Activated T-helper 9 cell treated with anti-CD3 and anti-CD28 coated beads, Interleukin-2, amount 50 U/mL, for 16 hours (primary cell): ENCODE measurements around the gene NOC2L.
"Not testable (repeated sequence)": the region's sequence is repeated elsewhere in the genome, so short reads cannot be mapped to it uniquely, and the experiment has no call there.

ENCODE experiments used
- DNase-seq: peaks from one replicate; pipeline ENCODE4 v3.0.0-alpha.2; 2020; ENCODE audit warnings: low read depth

NOC2L gene

DNA sequence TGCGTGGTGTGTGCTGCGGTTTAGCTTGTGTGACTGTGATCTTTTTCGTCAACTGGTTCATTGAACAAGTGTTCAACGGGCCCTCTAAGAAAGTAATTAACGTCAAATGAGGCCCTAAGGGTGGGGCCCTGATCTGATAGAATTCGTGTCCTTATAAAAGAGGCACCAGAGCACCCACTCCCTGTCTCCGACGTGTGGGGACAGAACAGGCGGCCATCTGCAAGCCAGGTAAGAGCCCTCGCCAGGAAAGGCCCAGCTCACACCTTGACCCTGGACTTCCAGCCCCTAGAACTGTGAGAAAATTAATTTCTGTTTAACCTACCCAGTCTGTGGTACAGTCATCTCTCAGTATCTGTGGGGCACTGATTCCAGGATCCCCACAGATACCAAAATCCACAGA lies 55.8 kb downstream of the NOC2L start:
- DNase-seq: no peak

DNA sequence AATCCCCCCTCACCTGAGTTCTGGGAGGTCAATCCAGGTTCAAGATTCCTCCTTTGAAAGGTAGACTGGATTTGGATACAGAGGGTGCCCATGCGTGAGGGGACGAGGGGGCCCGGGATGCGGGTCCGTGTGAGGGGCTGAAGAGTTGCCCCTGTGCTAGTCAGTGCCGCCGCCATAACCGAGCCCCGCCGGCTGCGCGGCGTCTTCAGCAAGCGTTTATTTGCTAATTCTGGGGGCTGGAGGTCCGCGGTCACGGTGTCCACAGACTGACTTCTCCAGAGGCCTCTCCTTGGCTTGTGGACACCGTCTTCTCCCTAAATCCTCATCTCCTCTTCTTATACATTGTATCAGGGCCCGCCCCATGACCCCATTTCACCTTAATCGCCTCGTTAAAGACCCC lies 56.3 kb downstream of the NOC2L start:
- no peak for DNase-seq

DNA sequence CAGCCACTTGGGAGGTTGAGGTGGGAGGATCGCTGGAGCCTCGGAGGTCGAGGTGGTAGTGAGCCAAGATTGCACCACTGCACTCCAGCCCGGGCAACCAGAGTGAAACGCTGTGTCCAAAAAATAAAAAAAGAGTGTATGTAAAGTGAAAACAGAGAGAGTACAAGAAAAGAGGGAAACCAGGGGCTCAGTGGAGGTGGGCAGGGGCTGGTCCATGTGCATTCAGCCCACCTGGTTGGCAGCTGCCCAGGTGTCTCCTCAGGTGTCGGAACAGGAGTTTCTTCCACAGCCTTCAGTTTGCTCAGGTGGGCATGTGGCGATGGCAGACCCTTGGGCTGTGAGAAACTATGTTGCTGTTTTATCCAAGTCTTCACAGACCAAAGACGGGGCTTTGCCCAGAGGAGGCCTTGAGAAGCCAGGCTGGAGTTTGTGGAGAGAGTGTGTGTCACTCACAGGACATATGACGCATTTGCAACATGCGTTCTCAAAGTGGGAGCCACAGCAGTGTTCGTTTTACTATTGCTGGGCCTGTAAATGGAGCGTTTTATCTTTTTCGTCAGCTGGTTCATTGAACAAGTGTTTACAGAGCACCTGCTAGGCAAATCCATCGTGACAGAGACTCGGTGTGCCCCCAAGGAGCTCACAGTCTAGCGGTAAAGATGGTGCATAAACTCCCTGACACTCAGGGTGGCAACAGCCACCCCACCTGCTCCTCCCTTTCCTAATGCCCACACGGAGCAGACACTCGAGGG lies 57.8 kb downstream of the NOC2L start:
- DNase-seq: no peak

DNA sequence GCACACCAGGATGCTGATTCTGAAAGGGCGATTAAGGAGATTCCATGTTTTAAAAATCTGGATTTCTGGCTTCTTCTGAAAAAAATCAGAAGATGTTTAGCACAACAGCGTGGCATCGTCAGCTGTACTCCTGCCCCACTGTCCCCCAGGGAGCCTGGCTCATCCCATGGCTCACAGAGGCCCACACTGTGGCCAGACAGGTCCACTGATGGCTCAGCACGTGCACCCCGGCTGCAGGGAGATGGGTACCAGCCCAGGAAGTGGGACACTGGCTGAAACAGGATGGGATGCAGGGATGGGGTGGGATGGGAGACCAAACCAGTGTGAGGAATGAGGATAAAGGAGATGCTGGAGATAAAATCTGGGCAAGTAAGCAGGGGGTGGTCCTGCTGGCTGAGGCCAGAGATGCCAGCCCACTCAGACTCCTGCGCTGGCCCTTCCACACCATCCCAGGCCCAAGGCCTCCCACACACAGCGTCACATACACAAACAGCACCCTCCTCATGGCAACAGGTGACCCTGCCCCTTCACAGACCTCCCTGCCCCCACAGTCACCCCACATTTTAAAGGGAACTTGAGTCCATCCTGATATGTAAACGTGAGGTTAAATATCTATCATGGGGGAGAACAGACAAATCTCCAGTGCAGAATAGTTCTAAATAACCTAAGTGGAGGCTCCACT lies 59.3 kb downstream of the NOC2L start:
- DNase-seq: no peak

DNA sequence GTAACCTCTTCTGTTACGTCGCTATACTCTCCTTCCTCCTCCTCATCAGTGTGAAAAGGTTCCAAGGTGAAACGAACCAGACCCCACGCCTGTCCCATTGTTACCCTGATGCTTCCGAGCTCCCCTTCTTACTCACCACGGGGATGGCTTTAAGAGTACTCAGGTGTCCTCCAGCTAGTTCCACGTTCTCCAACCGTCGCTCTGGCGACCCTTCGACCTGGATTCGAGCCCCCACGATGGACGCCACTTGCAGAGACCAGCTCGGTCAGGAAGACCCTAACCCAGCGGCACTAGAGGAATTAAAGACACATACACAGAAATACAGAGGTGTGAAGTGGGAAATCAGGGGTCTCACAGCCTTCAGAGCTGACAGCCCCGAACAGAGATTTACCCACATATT lies 61.1 kb downstream of the NOC2L start:
- not testable (repeated sequence) for DNase-seq

DNA sequence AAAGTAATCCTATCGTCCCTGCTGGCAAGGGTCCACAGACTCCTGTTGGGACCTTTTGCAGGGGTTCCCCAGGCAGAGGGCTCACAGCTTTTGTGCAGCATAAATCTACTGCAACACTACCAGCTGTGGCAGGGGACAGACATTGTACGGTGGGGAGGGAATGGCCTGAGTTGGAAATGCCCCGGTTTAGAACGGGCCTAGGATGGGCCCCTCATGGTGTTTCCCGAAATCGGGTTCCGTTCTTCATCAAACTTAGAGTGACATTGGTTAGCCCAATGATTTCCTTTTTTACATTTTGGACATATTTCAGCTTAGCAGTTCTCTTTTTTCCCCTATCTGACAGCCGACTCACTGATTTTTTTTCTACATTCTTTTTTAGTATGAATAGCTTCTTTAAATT lies 61.8 kb downstream of the NOC2L start:
- DNase-seq: no peak
